ENCODE measurements around the gene C1QTNF5.

C1QTNF5 gene

GRCh38 chr11:119365071-119365591, 24.4 kb upstream of the C1QTNF5 start:
- Mint-ChIP-seq H3K27ac (no peak overlapping the region), H3K9me3 (no peaks in the 10 kb centered on the region), H3K36me3 (no peaks in the 10 kb centered on the region), H3K27me3 (peaks cover 38% of the 10 kb centered on the region), H3K4me1 (peaks cover 7% of the 10 kb centered on the region), H3K4me3 (peak overlapping the region; percentile 87)

- no peaks in the 10 kb centered on the region for H3K36me3 Mint-ChIP-seq
- peaks cover 7% of the 10 kb centered on the region for H3K4me1 Mint-ChIP-seq
- H3K27me3 Mint-ChIP-seq: peaks cover 34% of the 10 kb centered on the region
- no peak overlapping the region for H3K27ac Mint-ChIP-seq
- H3K9me3 Mint-ChIP-seq: no peaks in the 10 kb centered on the region
- peak overlapping the region; percentile 87 for H3K4me3 Mint-ChIP-seq
Measured at GRCh38 chr11:119363851-119364590, 23.3 kb upstream of the C1QTNF5 start.

- no peaks in the 10 kb centered on the region for H3K36me3 Mint-ChIP-seq
- peak overlapping the region; percentile 49 for H3K4me3 Mint-ChIP-seq
- H3K27ac Mint-ChIP-seq: no peak overlapping the region
- H3K9me3 Mint-ChIP-seq: no peaks in the 10 kb centered on the region
- peaks cover 7% of the 10 kb centered on the region for H3K4me1 Mint-ChIP-seq
- peaks cover 32% of the 10 kb centered on the region for H3K27me3 Mint-ChIP-seq
Measured at GRCh38 chr11:119363081-119363850, 22.6 kb upstream of the C1QTNF5 start.

- no peaks in the 10 kb centered on the region for H3K36me3 Mint-ChIP-seq
- H3K4me3 Mint-ChIP-seq: no peak overlapping the region
- H3K4me1 Mint-ChIP-seq: peaks cover 7% of the 10 kb centered on the region
- no peaks in the 10 kb centered on the region for H3K9me3 Mint-ChIP-seq
- no peak overlapping the region for H3K27ac Mint-ChIP-seq
- peaks cover 29% of the 10 kb centered on the region for H3K27me3 Mint-ChIP-seq
Measured at GRCh38 chr11:119362741-119363080, 22.0 kb upstream of the C1QTNF5 start.

- Mint-ChIP-seq H3K36me3 (no peaks in the 10 kb centered on the region), H3K27ac (no peak overlapping the region), H3K4me3 (no peak overlapping the region)
Measured at GRCh38 chr11:119361941-119362725, 21.4 kb upstream of the C1QTNF5 start.

GRCh38 chr11:119361056-119361787, 20.5 kb upstream of the C1QTNF5 start:
- peaks cover 11% of the 10 kb centered on the region for H3K4me1 Mint-ChIP-seq
- H3K9me3 Mint-ChIP-seq: no peaks in the 10 kb centered on the region
- no peaks in the 10 kb centered on the region for H3K36me3 Mint-ChIP-seq
- H3K4me3 Mint-ChIP-seq: no peak overlapping the region
- no peak overlapping the region for H3K27ac Mint-ChIP-seq
- H3K27me3 Mint-ChIP-seq: peaks cover 16% of the 10 kb centered on the region

More at GRCh38 chr11:119361941-119362725, 21.4 kb upstream of the C1QTNF5 start:
- H3K4me1 Mint-ChIP-seq: peaks cover 7% of the 10 kb centered on the region
- no peaks in the 10 kb centered on the region for H3K9me3 Mint-ChIP-seq
- H3K27me3 Mint-ChIP-seq: peaks cover 25% of the 10 kb centered on the region

DNA sequence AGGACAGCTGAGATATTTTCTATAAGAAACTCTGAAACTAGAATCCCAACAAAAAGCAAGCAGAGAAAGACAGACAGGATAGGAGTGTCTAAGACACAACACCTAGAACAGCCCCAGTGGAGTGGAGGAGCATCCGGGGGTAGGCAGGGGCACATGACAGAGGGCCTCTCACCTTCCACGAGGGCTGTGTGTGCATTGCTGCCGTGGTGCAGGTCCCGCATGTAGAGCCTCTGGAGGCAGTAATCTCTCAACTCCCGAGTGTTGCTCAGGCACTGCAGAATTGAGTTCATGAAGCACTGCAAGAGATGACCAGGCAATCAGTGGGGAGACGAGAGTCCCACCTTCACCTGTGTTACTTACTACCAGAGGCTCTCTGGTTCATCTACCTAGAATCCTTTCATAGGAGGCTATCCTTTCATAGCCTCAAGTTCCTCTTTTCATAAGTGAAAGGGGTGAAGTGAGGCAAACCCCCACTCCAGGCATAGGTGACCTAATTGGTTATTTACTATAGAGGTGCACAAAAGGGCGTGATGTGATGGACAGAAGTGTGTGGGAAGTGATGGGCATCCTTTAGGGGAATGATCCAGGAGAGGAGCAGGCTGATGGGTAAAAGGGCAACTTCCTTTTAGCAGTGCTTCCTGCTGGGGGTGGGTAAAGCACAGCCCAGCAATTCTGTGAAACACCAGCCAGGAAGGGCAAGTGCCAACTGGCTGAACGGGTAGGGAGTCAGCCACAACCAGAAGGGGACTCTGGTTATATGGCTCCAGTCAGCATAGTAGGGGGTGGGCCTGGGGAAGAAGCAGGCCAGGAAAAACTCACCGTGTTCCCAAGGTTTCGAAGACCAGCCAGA, 18.9 kb upstream of the C1QTNF5 start:
- no peak overlapping the region for H3K27ac Mint-ChIP-seq
- peaks cover 8% of the 10 kb centered on the region for H3K4me1 Mint-ChIP-seq
- H3K36me3 Mint-ChIP-seq: no peaks in the 10 kb centered on the region
- H3K9me3 Mint-ChIP-seq: no peaks in the 10 kb centered on the region
- no peak overlapping the region for H3K4me3 Mint-ChIP-seq
- peaks cover 9% of the 10 kb centered on the region for H3K27me3 Mint-ChIP-seq

DNA sequence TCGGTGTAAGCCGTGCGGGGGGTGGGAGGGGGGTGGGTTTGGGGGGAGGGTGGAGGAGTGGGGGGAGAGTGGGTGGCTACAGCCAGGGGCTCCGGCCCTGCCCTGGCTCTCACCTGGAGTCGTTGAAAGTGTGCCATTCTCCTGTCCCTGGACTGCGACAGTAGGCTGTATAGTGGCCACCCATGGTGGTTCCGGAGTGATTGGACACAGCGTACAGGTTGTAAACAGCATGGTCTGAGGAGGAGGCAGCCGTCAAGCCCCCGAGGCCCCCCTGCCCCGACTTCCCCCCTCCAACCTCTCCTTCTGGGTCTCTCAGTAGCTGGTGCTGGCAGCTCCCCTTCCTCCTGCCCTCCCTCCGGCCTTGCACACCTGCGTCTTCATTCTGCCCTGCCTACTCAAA, 16.4 kb upstream of the C1QTNF5 start:
- Mint-ChIP-seq H3K36me3 (no peaks in the 10 kb centered on the region), H3K27me3 (peaks cover 1% of the 10 kb centered on the region), H3K9me3 (no peaks in the 10 kb centered on the region), H3K4me3 (peak overlapping the region; percentile 59), H3K27ac (no peak overlapping the region), H3K4me1 (peaks cover 4% of the 10 kb centered on the region)

DNA sequence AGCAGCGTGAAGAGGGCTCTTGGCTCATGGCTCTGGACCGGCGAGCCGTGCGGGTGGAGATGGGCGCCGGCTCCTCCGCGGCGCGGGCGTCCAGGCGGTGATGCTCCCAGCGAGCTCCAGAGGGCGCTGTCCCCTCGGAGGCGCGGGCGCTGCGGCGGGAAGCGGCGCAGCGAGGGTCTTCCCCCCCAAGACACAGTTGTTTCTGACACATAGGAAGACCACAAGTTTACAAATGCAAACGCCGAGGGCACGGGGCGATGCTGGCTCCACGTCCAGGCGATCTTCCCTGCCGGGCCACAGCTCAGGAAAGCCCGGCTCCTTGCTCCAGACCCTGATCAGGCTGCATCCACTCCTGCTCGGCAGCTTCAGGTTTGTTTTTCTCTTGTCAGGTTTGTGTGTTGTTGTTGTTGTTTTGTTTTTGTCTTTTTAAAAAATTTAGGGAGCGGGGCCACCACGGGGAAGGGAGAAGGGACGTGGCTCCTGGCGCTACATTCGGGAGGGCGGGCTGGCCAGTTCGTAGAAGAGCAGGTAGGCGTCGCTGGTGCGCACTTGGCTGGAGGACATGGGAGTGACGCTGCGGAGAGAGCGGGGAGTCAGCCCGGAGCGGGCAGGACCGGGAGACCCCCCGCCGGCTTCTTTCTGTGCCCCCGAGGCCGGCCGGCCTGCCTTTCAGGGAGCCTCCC, 15.8 kb upstream of the C1QTNF5 start:
- peak overlapping the region; percentile 93 for H3K4me3 Mint-ChIP-seq
- H3K27ac Mint-ChIP-seq: no peak overlapping the region
- no peaks in the 10 kb centered on the region for H3K36me3 Mint-ChIP-seq
- H3K4me1 Mint-ChIP-seq: peaks cover 4% of the 10 kb centered on the region
- H3K9me3 Mint-ChIP-seq: no peaks in the 10 kb centered on the region
- H3K27me3 Mint-ChIP-seq: peaks cover 4% of the 10 kb centered on the region

- no peaks in the 10 kb centered on the region for H3K9me3 Mint-ChIP-seq
- peaks cover 5% of the 10 kb centered on the region for H3K27me3 Mint-ChIP-seq
- H3K4me1 Mint-ChIP-seq: peaks cover 4% of the 10 kb centered on the region
- peak overlapping the region; percentile 93 for H3K4me3 Mint-ChIP-seq
- H3K36me3 Mint-ChIP-seq: no peaks in the 10 kb centered on the region
- no peak overlapping the region for H3K27ac Mint-ChIP-seq
Measured at GRCh38 chr11:119355091-119355843, 14.6 kb upstream of the C1QTNF5 start.

- Mint-ChIP-seq H3K4me1 (peaks cover 8% of the 10 kb centered on the region), H3K27me3 (peaks cover 5% of the 10 kb centered on the region), H3K27ac (no peak overlapping the region), H3K9me3 (no peaks in the 10 kb centered on the region), H3K36me3 (no peaks in the 10 kb centered on the region), H3K4me3 (no peak overlapping the region)
Measured at GRCh38 chr11:119352857-119353260, 12.2 kb upstream of the C1QTNF5 start.

DNA sequence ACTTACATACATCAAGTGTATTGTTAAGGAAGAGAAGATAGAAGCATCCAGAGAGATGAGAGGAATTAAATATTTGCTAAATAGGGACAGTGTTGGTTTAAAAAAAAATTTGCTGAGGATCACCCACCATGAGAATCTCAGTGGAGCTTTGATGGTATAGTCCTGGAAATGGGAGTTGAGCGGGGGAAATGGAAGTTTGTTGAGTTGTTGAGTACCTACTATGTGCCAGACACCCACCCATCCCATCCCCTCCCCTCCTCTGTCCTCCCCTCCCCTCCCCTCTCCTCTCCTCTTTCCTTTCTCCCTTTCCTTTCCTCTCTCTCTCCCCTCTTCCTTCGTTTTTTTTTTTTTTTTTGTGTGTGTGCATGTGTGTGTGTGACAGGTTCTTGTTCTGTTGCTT, 10.5 kb upstream of the C1QTNF5 start:
- Mint-ChIP-seq H3K27ac (peak overlapping the region; percentile 23), H3K4me1 (peaks cover 3% of the 10 kb centered on the region), H3K9me3 (no peaks in the 10 kb centered on the region), H3K36me3 (no peaks in the 10 kb centered on the region), H3K27me3 (peaks cover 5% of the 10 kb centered on the region), H3K4me3 (no peak overlapping the region)

DNA sequence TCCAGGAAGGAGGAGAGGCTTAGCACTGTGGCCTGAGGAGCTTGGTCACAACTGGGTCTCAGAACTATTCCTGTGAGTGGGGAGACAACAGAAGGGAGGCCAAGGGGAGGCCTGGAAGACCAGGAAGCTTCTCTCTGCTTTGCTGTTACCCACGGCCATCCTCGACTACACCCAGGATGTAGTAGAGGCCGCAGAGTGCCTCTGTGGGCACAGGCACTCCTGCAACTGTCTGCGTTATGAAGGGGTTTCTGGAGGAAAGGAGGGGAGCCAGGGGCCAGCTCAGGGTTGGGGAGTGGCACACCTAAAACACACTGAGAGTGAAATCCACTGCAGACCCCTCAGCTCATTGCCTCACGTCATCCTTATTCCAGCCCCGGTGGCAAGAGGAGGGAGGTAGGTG, 9.6 kb upstream of the C1QTNF5 start:
- peaks cover 4% of the 10 kb centered on the region for H3K27me3 Mint-ChIP-seq
- no peak overlapping the region for H3K4me3 Mint-ChIP-seq

More for the DNA sequence above, 9.6 kb upstream of the C1QTNF5 start:
- no peaks in the 10 kb centered on the region for H3K36me3 Mint-ChIP-seq
- no peak overlapping the region for H3K27ac Mint-ChIP-seq
- H3K9me3 Mint-ChIP-seq: no peaks in the 10 kb centered on the region
- peaks cover 3% of the 10 kb centered on the region for H3K4me1 Mint-ChIP-seq
